ENCODE measurements around the gene NFYB.
"Not testable (repeated sequence)": the region's sequence is repeated elsewhere in the genome, so short reads cannot be mapped to it uniquely, and the experiment has no call there.

The NFYB gene

GRCh38 chr12:104122298-104122697 lies 15.7 kb downstream of the NFYB start:
- H3K4me1 ChIP-seq (ENCODE audit: control insufficient read depth, low read depth, low read length), result no peaks in the 10 kb centered on the region
- H3K23ac ChIP-seq (ENCODE audit: low read length), result no peak overlapping the region
- H3K27me3 ChIP-seq (ENCODE audit: insufficient read depth, low read length, poor library complexity), result no peaks in the 10 kb centered on the region
- no peak overlapping the region for H3K4me2 ChIP-seq (ENCODE audit: low read length)
- H3K56ac ChIP-seq (ENCODE audit: low read length), result no peak overlapping the region
- H3K36me3 ChIP-seq (ENCODE audit: control insufficient read depth, insufficient read depth, low read length), result no peaks in the 10 kb centered on the region
- WGBS (ENCODE audit: extremely low coverage, insufficient coverage, low lambda C conversion rate), result no CpG with 5 or more reads among the region's 9 CpGs
- H2AK5ac ChIP-seq (ENCODE audit: low read length), result no peak overlapping the region
- no peak overlapping the region for H3K27ac ChIP-seq (ENCODE audit: low read depth, low read length)
- no peak overlapping the region for H3K9ac ChIP-seq (ENCODE audit: low read length)
- no peak for DNase-seq
- H2BK5ac ChIP-seq (ENCODE audit: low read length), result no peak overlapping the region
- no peak overlapping the region for H3K18ac ChIP-seq (ENCODE audit: low read length)
- H4K5ac ChIP-seq (ENCODE audit: low read length), result no peak overlapping the region
- H2BK120ac ChIP-seq (ENCODE audit: low read depth, low read length), result no peak overlapping the region
- H3K79me1 ChIP-seq (ENCODE audit: low read length), result no peaks in the 10 kb centered on the region
- no peaks in the 10 kb centered on the region for H3K79me2 ChIP-seq (ENCODE audit: control insufficient read depth, insufficient read depth, low read length)
- no peak overlapping the region for H2BK15ac ChIP-seq (replicated peaks; ENCODE audit: low read depth)
- H3K4me3 ChIP-seq (ENCODE audit: low read length), result no peak overlapping the region
- no peak overlapping the region for H4K8ac ChIP-seq (ENCODE audit: low read depth, low read length)
- H3K4ac ChIP-seq (ENCODE audit: low read depth, low read length), result no peak overlapping the region

- no peak overlapping the region for H3K56ac ChIP-seq (ENCODE audit: low read length)
- no peaks in the 10 kb centered on the region for H3K4me1 ChIP-seq (ENCODE audit: control insufficient read depth, low read depth, low read length)
- H2BK5ac ChIP-seq (ENCODE audit: low read length), result no peak overlapping the region
- DNase-seq, result peak; percentile 47
- H3K27ac ChIP-seq (ENCODE audit: low read depth, low read length), result no peak overlapping the region
- H3K4ac ChIP-seq (ENCODE audit: low read depth, low read length), result no peak overlapping the region
- no peaks in the 10 kb centered on the region for H3K79me1 ChIP-seq (ENCODE audit: low read length)
- H4K8ac ChIP-seq (ENCODE audit: low read depth, low read length), result no peak overlapping the region
- no peaks in the 10 kb centered on the region for H3K36me3 ChIP-seq (ENCODE audit: control insufficient read depth, insufficient read depth, low read length)
- no peak overlapping the region for H2BK15ac ChIP-seq (replicated peaks; ENCODE audit: low read depth)
- no peaks in the 10 kb centered on the region for H3K79me2 ChIP-seq (ENCODE audit: control insufficient read depth, insufficient read depth, low read length)
- H3K18ac ChIP-seq (ENCODE audit: low read length), result no peak overlapping the region
- H3K9ac ChIP-seq (ENCODE audit: low read length), result no peak overlapping the region
- H3K4me3 ChIP-seq (ENCODE audit: low read length), result no peak overlapping the region
- H3K27me3 ChIP-seq (ENCODE audit: insufficient read depth, low read length, poor library complexity), result no peaks in the 10 kb centered on the region
- no peak overlapping the region for H2BK120ac ChIP-seq (ENCODE audit: low read depth, low read length)
- H3K4me2 ChIP-seq (ENCODE audit: low read length), result no peak overlapping the region
- no peak overlapping the region for H2AK5ac ChIP-seq (ENCODE audit: low read length)
- H3K23ac ChIP-seq (ENCODE audit: low read length), result no peak overlapping the region
- no peak overlapping the region for H4K5ac ChIP-seq (ENCODE audit: low read length)
Measured at GRCh38 chr12:104121001-104121400, 17.0 kb downstream of the NFYB start.

- H3K79me1 ChIP-seq (ENCODE audit: low read length), result no peaks in the 10 kb centered on the region
Measured at GRCh38 chr12:104115587-104115975, 22.4 kb downstream of the NFYB start.

GRCh38 chr12:104114834-104115586 lies 23.0 kb downstream of the NFYB start:
- WGBS (ENCODE audit: extremely low coverage, insufficient coverage, low lambda C conversion rate), result no CpG with 5 or more reads among the region's 14 CpGs

More at GRCh38 chr12:104115587-104115975, 22.4 kb downstream of the NFYB start:
- Histone ChIP-seq H3K9ac (ENCODE audit: low read length) (no peak overlapping the region), H3K4me3 (ENCODE audit: low read length) (no peak overlapping the region), H3K36me3 (ENCODE audit: control insufficient read depth, insufficient read depth, low read length) (no peaks in the 10 kb centered on the region), H3K79me2 (ENCODE audit: control insufficient read depth, insufficient read depth, low read length) (no peaks in the 10 kb centered on the region), H2AK5ac (ENCODE audit: low read length) (no peak overlapping the region), H3K18ac (ENCODE audit: low read length) (no peak overlapping the region), H3K23ac (ENCODE audit: low read length) (no peak overlapping the region), H2BK120ac (ENCODE audit: low read depth, low read length) (no peak overlapping the region), H3K4me1 (ENCODE audit: control insufficient read depth, low read depth, low read length) (no peaks in the 10 kb centered on the region), H3K27me3 (ENCODE audit: insufficient read depth, low read length, poor library complexity) (no peaks in the 10 kb centered on the region), H3K4ac (ENCODE audit: low read depth, low read length) (no peak overlapping the region), H4K8ac (ENCODE audit: low read depth, low read length) (no peak overlapping the region), H2BK15ac (replicated peaks; ENCODE audit: low read depth) (no peak overlapping the region), H4K5ac (ENCODE audit: low read length) (no peak overlapping the region), H3K4me2 (ENCODE audit: low read length) (no peak overlapping the region), H2BK5ac (ENCODE audit: low read length) (no peak overlapping the region), H3K56ac (ENCODE audit: low read length) (no peak overlapping the region), H3K27ac (ENCODE audit: low read depth, low read length) (no peak overlapping the region)
- no peak for DNase-seq

GRCh38 chr12:104109446-104110271 lies 28.4 kb downstream of the NFYB start:
- Histone ChIP-seq H3K9ac (ENCODE audit: low read length) (no peak overlapping the region), H3K79me2 (ENCODE audit: control insufficient read depth, insufficient read depth, low read length) (no peaks in the 10 kb centered on the region), H3K27me3 (ENCODE audit: insufficient read depth, low read length, poor library complexity) (no peaks in the 10 kb centered on the region), H2AK5ac (ENCODE audit: low read length) (no peak overlapping the region), H3K18ac (ENCODE audit: low read length) (no peak overlapping the region), H3K4ac (ENCODE audit: low read depth, low read length) (no peak overlapping the region), H2BK15ac (replicated peaks; ENCODE audit: low read depth) (no peak overlapping the region), H3K36me3 (ENCODE audit: control insufficient read depth, insufficient read depth, low read length) (no peaks in the 10 kb centered on the region), H2BK5ac (ENCODE audit: low read length) (no peak overlapping the region), H3K56ac (ENCODE audit: low read length) (no peak overlapping the region), H3K4me3 (ENCODE audit: low read length) (no peak overlapping the region), H4K8ac (ENCODE audit: low read depth, low read length) (no peak overlapping the region), H3K4me1 (ENCODE audit: control insufficient read depth, low read depth, low read length) (no peaks in the 10 kb centered on the region), H3K4me2 (ENCODE audit: low read length) (no peak overlapping the region), H3K27ac (ENCODE audit: low read depth, low read length) (no peak overlapping the region), H4K5ac (ENCODE audit: low read length) (no peak overlapping the region), H2BK120ac (ENCODE audit: low read depth, low read length) (no peak overlapping the region), H3K79me1 (ENCODE audit: low read length) (no peaks in the 10 kb centered on the region), H3K23ac (ENCODE audit: low read length) (no peak overlapping the region)
- WGBS (ENCODE audit: extremely low coverage, insufficient coverage, low lambda C conversion rate), result no CpG with 5 or more reads among the region's 4 CpGs
- DNase-seq, result no peak

More at GRCh38 chr12:104114834-104115586, 23.0 kb downstream of the NFYB start:
- not testable (repeated sequence) for H3K79me1 ChIP-seq (ENCODE audit: low read length); H3K79me2 ChIP-seq (ENCODE audit: control insufficient read depth, insufficient read depth, low read length); H2BK15ac ChIP-seq (replicated peaks; ENCODE audit: low read depth); H3K4me2 ChIP-seq (ENCODE audit: low read length); H2AK5ac ChIP-seq (ENCODE audit: low read length); H3K4me1 ChIP-seq (ENCODE audit: control insufficient read depth, low read depth, low read length); H3K4me3 ChIP-seq (ENCODE audit: low read length); H3K18ac ChIP-seq (ENCODE audit: low read length); DNase-seq; H3K9ac ChIP-seq (ENCODE audit: low read length); H3K27me3 ChIP-seq (ENCODE audit: insufficient read depth, low read length, poor library complexity); H3K27ac ChIP-seq (ENCODE audit: low read depth, low read length); H3K4ac ChIP-seq (ENCODE audit: low read depth, low read length); H3K23ac ChIP-seq (ENCODE audit: low read length); H4K5ac ChIP-seq (ENCODE audit: low read length); H2BK5ac ChIP-seq (ENCODE audit: low read length); H3K36me3 ChIP-seq (ENCODE audit: control insufficient read depth, insufficient read depth, low read length); H2BK120ac ChIP-seq (ENCODE audit: low read depth, low read length); H3K56ac ChIP-seq (ENCODE audit: low read length); H4K8ac ChIP-seq (ENCODE audit: low read depth, low read length)
